GM18867 (cell line): ENCODE measurements around the gene SLC7A9.
"Not testable (repeated sequence)": the region's sequence is repeated elsewhere in the genome, so short reads cannot be mapped to it uniquely, and the experiment has no call there.

Source experiments
- ATAC-seq: cut with Tn5 transposase; IDR thresholded peaks from one replicate; pipeline ENCODE4 v1.9.1; 2021; ENCODE audit warnings: mild to moderate bottlenecking, moderate library complexity; ENCODE audit not compliant: unreplicated experiment

The SLC7A9 gene

DNA sequence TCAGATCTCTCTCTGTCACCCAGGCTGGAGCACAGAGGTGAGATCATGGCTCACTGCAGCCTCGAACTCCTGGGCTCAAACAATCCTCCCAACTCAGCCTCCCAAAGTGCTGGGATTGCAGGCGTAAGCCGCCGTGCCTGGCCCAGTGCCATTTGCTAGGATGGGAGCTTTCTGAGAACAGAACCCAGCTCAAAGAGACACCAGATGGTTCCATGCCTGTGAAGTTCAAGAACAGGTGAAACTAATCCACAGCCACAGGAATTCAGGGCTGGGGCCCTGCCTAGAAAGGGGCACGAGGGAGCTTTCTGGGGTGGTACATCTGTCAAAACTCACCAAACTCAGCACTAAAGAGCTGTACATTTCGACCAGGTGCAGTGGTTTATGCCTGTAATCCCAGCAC lies 4.2 kb downstream of the SLC7A9 start:
- ATAC-seq = no peak

DNA sequence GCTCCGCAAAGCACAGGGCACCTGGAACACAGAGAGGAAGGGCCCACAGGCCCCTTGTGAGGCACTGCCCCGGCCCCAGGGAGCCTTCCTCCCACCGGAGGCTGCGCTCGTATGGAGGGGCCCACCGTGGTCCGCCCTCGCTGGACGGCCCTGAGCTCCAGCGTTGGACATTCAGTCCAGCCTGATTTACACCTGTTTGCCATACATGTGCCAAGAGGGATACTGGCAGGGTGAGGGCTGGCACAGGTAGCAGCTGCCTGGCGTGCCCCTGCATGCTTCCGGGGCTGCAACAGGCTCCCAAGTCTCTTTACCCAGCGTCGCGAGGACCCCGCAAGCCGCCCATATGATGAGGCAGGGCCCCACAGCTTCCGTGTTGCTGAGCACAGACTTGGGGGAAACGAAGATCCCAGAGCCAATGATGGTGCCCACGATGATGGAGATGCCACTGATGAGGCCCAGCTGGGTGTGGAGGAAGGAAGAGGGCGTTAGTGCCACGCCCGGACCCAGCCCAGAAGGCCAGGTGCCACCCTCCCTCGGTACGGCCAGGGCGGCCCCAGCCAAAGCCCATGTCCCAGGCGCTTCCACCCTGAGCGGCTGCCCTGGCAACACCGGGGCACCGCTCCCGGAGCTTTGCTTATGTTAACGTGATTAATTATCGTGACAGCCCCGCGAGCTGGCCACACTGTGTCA lies 5.1 kb downstream of the SLC7A9 start:
- no peak for ATAC-seq

- ATAC-seq = no peak
Observed at GRCh38 chr19:32863841-32864240, 5.7 kb downstream of the SLC7A9 start.

DNA sequence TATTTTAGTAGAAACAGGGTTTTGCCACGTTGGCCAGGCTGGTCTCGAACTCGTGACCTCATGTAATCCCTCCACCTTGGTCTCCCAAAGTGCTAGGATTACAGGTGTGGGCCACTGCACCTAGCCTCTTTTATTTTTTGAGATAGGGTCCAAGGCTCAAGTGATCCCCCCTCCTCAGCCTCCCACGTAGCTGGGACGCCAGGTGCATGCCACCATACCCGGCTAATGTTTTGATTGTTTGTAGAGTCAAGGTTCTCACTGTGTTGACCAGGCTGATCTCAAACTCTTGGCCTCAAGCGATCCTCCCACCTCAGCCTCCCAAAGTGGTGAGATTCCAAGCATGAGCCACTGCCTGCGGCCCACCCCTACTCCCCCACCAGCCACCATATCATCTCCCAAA lies 6.3 kb downstream of the SLC7A9 start:
- ATAC-seq = no peak

GRCh38 chr19:32862741-32863140 lies 6.8 kb downstream of the SLC7A9 start:
- ATAC-seq = no peak

- no peak for ATAC-seq
Observed at GRCh38 chr19:32862173-32862572, 7.4 kb downstream of the SLC7A9 start.

DNA sequence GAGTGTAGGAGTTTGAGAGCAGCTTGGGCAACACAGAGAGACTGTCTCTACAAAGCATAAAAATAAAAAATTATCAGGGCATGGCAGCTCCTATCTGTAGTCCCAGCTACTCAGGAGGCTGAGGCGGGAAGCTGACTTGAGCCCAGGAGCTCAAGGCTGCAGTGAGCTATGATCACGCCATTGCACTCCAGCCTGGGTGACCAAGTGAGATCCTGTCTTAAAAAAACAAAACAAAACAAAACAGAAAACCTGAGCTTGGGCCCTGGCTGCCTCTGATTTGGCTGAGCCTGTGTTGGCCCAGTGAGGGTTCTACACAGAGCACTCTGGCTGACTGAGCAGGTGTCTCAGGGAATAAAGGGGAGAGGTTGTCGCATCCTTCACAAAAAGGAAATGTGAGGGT lies 8.0 kb downstream of the SLC7A9 start:
- no peak for ATAC-seq

GRCh38 chr19:32859591-32859990 lies 10.0 kb downstream of the SLC7A9 start:
- no peak for ATAC-seq

GRCh38 chr19:32858559-32858958 lies 11.0 kb downstream of the SLC7A9 start:
- ATAC-seq = no peak

GRCh38 chr19:32858155-32858554 lies 11.4 kb downstream of the SLC7A9 start:
- no peak for ATAC-seq

DNA sequence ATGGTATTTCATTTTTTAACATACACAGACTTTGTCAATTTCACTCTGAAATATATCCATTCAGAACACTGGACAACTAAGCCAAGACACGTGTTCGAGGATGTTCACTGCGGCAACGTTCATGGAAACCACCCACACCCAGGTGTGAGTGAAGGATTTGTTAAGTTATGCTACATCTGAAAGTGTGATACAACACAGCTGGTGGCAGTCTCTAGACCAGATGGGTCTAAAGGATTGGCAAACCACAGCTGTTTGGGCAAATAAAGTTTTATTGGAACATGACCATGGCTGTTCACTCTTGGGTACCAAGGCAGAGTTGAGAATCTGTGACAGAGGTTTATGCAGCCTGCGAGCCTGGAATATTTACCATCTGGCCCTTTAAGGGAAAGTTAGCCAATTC lies 12.0 kb downstream of the SLC7A9 start:
- no peak for ATAC-seq

DNA sequence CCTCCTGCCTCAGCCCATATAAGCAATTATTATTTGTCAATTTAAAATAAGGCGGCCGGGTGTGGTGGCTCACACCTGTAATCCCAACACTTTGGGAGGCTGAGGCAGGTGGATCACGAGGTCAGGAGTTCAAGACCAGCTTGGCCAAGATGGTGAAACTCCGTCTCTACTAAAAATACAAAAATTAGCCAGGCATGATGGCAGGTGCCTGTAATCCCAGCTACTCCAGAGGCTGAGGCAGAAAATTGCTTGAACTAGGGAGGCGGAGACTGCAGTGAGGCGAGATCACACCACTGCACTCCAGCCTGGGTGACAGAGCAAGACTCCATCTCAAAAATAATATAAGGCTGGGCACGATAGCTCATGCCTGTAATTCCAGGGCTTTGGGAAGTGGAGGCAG lies 12.7 kb downstream of the SLC7A9 start:
- ATAC-seq = not testable (repeated sequence)

GRCh38 chr19:32852216-32852615 lies 17.4 kb downstream of the SLC7A9 start:
- ATAC-seq = no peak

- ATAC-seq = not testable (repeated sequence)
Observed at GRCh38 chr19:32848035-32848434, 21.5 kb downstream of the SLC7A9 start.

GRCh38 chr19:32843716-32844245 lies 25.8 kb downstream of the SLC7A9 start:
- ATAC-seq = no peak

DNA sequence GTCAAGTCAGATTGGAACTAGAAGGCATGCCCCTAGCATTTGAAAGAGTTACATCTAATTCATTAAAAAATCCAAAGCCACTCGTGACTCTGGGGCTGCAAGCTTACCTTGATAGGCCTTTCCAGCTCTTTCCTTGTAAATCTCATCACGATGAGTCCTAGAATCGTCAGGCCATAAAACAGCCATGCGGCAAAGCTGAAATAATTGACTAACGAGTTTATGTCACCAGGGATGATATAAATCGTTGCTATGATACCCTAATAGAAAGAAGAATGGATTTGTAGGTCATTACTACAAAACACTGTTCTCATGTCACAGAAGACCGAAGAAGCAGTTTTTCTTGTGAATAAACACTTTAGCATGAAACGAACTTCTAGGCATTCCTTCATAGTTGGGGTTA lies 27.5 kb downstream of the SLC7A9 start:
- ATAC-seq = no peak

- ATAC-seq = no peak
Observed at GRCh38 chr19:32837531-32837930, 32.0 kb downstream of the SLC7A9 start.

GRCh38 chr19:32833388-32833787 lies 36.2 kb downstream of the SLC7A9 start:
- ATAC-seq = not testable (repeated sequence)

- ATAC-seq = not testable (repeated sequence)
Observed at GRCh38 chr19:32832825-32833224, 36.7 kb downstream of the SLC7A9 start.

- ATAC-seq = not testable (repeated sequence)
Observed at GRCh38 chr19:32832094-32832493, 37.5 kb downstream of the SLC7A9 start.

DNA sequence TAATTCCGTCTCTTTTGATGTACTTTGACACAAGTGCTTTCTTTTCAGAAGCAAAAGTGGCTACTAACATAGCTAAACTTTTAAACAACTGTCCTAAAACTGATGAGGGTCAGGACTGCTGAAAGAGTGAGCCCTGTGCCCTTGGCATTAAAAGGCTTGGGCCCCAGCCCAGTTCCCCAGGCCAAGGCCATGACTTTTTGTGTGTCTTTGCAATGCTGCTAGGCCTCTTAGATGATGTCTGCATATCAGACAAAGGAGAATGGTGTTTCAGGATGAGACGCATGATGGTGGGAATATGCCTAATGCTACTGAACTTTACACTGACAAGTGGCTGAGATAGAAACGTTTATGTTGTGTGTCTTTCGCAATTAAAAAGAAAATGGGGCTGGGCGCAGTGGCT lies 38.0 kb downstream of the SLC7A9 start:
- no peak for ATAC-seq

DNA sequence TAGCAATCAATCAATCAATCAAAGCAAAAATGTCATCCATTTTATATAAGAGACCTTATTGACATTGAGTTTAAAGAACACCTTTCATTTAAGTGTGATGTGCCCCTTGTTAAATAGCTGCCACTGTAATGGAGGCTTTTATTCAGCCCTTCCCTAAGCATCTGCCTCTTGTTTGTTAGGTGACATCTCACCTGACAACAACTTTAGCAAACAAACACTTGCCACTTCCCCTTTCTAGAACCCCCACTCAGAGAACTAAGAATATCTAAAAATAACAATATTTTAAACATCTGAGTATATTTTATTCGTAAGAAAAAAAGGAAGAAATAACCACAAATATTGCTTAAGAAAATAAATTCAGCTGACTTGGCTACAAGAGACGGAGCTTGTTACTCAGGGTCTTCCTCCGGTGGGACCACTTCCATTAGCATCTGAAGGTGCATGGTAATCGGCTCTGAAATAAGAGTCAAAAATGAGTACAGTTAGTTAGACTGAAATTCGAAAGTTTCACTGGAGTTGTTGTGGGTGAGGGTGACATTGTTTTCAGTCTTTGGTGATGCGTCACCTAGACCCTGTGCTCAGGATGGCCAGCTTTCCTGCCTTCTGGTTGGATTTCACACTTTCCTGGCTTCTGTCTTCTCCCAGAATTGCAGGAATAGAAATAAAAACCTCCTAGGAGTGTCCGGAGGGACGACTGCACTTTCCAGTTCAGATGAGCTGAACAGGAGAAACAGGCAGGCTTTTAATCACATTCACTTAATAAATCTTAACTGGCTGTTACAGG lies 39.1 kb downstream of the SLC7A9 start:
- ATAC-seq = peak; percentile 64
